Measurements from ENCODE around the gene PTPRD. TPM values are rescaled to one million over a fixed set of nuclear protein-coding genes. Genes with fewer than 3 reads are reported as not detected.

PTPRD gene
- total RNA-seq, 1 donor from 2014 or later, result 7.8 TPM

- no peak for DNase-seq
- no peak for ATAC-seq (ENCODE audit: poor library complexity)
- intact Hi-C loops (cut with DNase I), result no loop called here
These were observed 1779.8 kb downstream of the PTPRD start for GRCh38 chr9:8832955-8833354.

- ATAC-seq (ENCODE audit: poor library complexity) (no peak), DNase-seq (no peak)
- intact Hi-C loops (cut with DNase I), result no loop called here
These were observed 1780.4 kb downstream of the PTPRD start for GRCh38 chr9:8832386-8832785.

- ATAC-seq (ENCODE audit: poor library complexity), result no peak
These were observed 1781.2 kb downstream of the PTPRD start for GRCh38 chr9:8831568-8831967.

GRCh38 chr9:8826281-8826680 lies 1786.5 kb downstream of the PTPRD start:
- DNase-seq, result no peak
- intact Hi-C loops (cut with DNase I), result no loop called here
- no peak for ATAC-seq (ENCODE audit: poor library complexity)

More at GRCh38 chr9:8831568-8831967, 1781.2 kb downstream of the PTPRD start:
- intact Hi-C loops (cut with DNase I), result no loop called here
- no peak for DNase-seq

GRCh38 chr9:8825585-8826147 lies 1787.1 kb downstream of the PTPRD start:
- DNase-seq, result no peak
- intact Hi-C loops (cut with DNase I), result no loop called here
- ATAC-seq (ENCODE audit: poor library complexity), result no peak

- DNase-seq, result no peak
- no peak for ATAC-seq (ENCODE audit: poor library complexity)
- intact Hi-C loops (cut with DNase I), result no loop called here
These were observed 1789.5 kb downstream of the PTPRD start for GRCh38 chr9:8823131-8823895.

- no peak for ATAC-seq (ENCODE audit: poor library complexity)
- no peak for DNase-seq
These were observed 1790.2 kb downstream of the PTPRD start for GRCh38 chr9:8822667-8823025.

GRCh38 chr9:8821910-8822666 lies 1790.7 kb downstream of the PTPRD start:
- DNase-seq, result no peak
- ATAC-seq (ENCODE audit: poor library complexity), result no peak
- intact Hi-C loops (cut with DNase I), result no loop called here

More at GRCh38 chr9:8822667-8823025, 1790.2 kb downstream of the PTPRD start:
- intact Hi-C loops (cut with DNase I), result no loop called here

- ATAC-seq (ENCODE audit: poor library complexity) (no peak), DNase-seq (no peak)
- intact Hi-C loops (cut with DNase I), result no loop called here
These were observed 1795.5 kb downstream of the PTPRD start for GRCh38 chr9:8817335-8817734.

- DNase-seq (no peak), ATAC-seq (ENCODE audit: poor library complexity) (no peak)
- intact Hi-C loops (cut with DNase I), result no loop called here
These were observed 1796.4 kb downstream of the PTPRD start for GRCh38 chr9:8816361-8816760.

- ATAC-seq (ENCODE audit: poor library complexity) (no peak), DNase-seq (no peak)
- intact Hi-C loops (cut with DNase I), result no loop called here
These were observed 1796.9 kb downstream of the PTPRD start for GRCh38 chr9:8815931-8816330.

- ATAC-seq (ENCODE audit: poor library complexity) (no peak), DNase-seq (no peak)
- intact Hi-C loops (cut with DNase I), result no loop called here
These were observed 1797.6 kb downstream of the PTPRD start for GRCh38 chr9:8815219-8815618.

GRCh38 chr9:8812888-8813287 lies 1799.9 kb downstream of the PTPRD start:
- no peak for ATAC-seq (ENCODE audit: poor library complexity)
- no peak for DNase-seq
- intact Hi-C loops (cut with DNase I), result no loop called here

GRCh38 chr9:8809741-8810140 lies 1803.1 kb downstream of the PTPRD start:
- no peak for DNase-seq
- no peak for ATAC-seq (ENCODE audit: poor library complexity)
- intact Hi-C loops (cut with DNase I), result no loop called here

GRCh38 chr9:8806150-8806549 lies 1806.7 kb downstream of the PTPRD start:
- no peak for ATAC-seq (ENCODE audit: poor library complexity)
- no peak for DNase-seq
- intact Hi-C loops (cut with DNase I), result no loop called here

- intact Hi-C loops (cut with DNase I), result no loop called here
- DNase-seq, result no peak
- ATAC-seq (ENCODE audit: poor library complexity), result no peak
These were observed 1808.2 kb downstream of the PTPRD start for GRCh38 chr9:8804613-8805012.

GRCh38 chr9:8802242-8802641 lies 1810.6 kb downstream of the PTPRD start:
- intact Hi-C loops (cut with DNase I), result no loop called here
- DNase-seq, result no peak
- no peak for ATAC-seq (ENCODE audit: poor library complexity)

- intact Hi-C loops (cut with DNase I), result no loop called here
- DNase-seq (no peak), ATAC-seq (ENCODE audit: poor library complexity) (no peak)
These were observed 1812.6 kb downstream of the PTPRD start for GRCh38 chr9:8800196-8800595.

GRCh38 chr9:8799615-8800014 lies 1813.2 kb downstream of the PTPRD start:
- intact Hi-C loops (cut with DNase I), result no loop called here
- ATAC-seq (ENCODE audit: poor library complexity) (no peak), DNase-seq (no peak)

- intact Hi-C loops (cut with DNase I), result no loop called here
- no peak for ATAC-seq (ENCODE audit: poor library complexity)
These were observed 1813.6 kb downstream of the PTPRD start for GRCh38 chr9:8799206-8799605.

More at GRCh38 chr9:8799206-8799605, 1813.6 kb downstream of the PTPRD start:
- no peak for DNase-seq

Measured in Right ventricle myocardium superior (tissue), 1 donor.